Activated CD8-positive, alpha-beta memory T cell treated with anti-CD3 and anti-CD28 coated beads, Interleukin-2, amount 50 U/mL, for 4 hours (primary cell): ENCODE data around the gene SUV39H1.
A peak's percentile ranks its signal among the peaks of the same experiment; 100 is the strongest.

Experiments
- DNase-seq: peaks from one replicate; pipeline ENCODE4 v3.0.0-alpha.2; 2020

The SUV39H1 gene

GRCh38 chrX:48715876-48716502, 19.5 kb downstream of the SUV39H1 start:
- DNase-seq = no peak

- DNase-seq = no peak
These were observed 23.4 kb downstream of the SUV39H1 start for GRCh38 chrX:48719958-48720357.

GRCh38 chrX:48720577-48721250, 24.2 kb downstream of the SUV39H1 start:
- no peak for DNase-seq

GRCh38 chrX:48721916-48722315, 25.4 kb downstream of the SUV39H1 start:
- DNase-seq = no peak

GRCh38 chrX:48726596-48726995, 30.1 kb downstream of the SUV39H1 start:
- DNase-seq = no peak

- no peak for DNase-seq
These were observed 32.1 kb downstream of the SUV39H1 start for GRCh38 chrX:48728653-48729052.

- no peak for DNase-seq
These were observed 39.8 kb downstream of the SUV39H1 start for GRCh38 chrX:48736303-48736702.

GRCh38 chrX:48736878-48737212, 40.3 kb downstream of the SUV39H1 start:
- no peak for DNase-seq

- peak; percentile 79 for DNase-seq
These were observed 40.8 kb downstream of the SUV39H1 start for GRCh38 chrX:48737213-48737938.

GRCh38 chrX:48737940-48738339, 41.4 kb downstream of the SUV39H1 start:
- DNase-seq = no peak

- DNase-seq = no peak
These were observed 45.3 kb downstream of the SUV39H1 start for GRCh38 chrX:48741834-48742233.

GRCh38 chrX:48745222-48745621, 48.7 kb downstream of the SUV39H1 start:
- DNase-seq = no peak

- DNase-seq = no peak
These were observed 51.0 kb downstream of the SUV39H1 start for GRCh38 chrX:48747415-48748016.

GRCh38 chrX:48749182-48749581, 52.6 kb downstream of the SUV39H1 start:
- no peak for DNase-seq

- DNase-seq = no peak
These were observed 54.8 kb downstream of the SUV39H1 start for GRCh38 chrX:48751343-48751742.

- DNase-seq = no peak
These were observed 56.0 kb downstream of the SUV39H1 start for GRCh38 chrX:48752498-48752897.

- no peak for DNase-seq
These were observed 57.2 kb downstream of the SUV39H1 start for GRCh38 chrX:48753708-48754228.

- DNase-seq = no peak
These were observed 57.7 kb downstream of the SUV39H1 start for GRCh38 chrX:48754238-48754637.
